Erythroblast (primary cell): Measurements from ENCODE around the gene CCDC112.

Experiments used
- GATA1 ChIP-seq: IDR thresholded peaks from 2 replicates; pipeline ENCODE4 v1.6.1; 2011; ENCODE audit warnings: low read depth, mild to moderate bottlenecking, control low read depth, low read length, moderate library complexity
- POLR2A ChIP-seq: IDR thresholded peaks from 2 replicates; pipeline ENCODE4 v1.6.1; 2011; ENCODE audit warnings: mild to moderate bottlenecking, low read length

GRCh38 chr5:115329475-115329874 is 33.0 kb upstream of the CCDC112 start:
- TF ChIP-seq POLR2A (no peak), GATA1 (no peak)
